Keratinocyte (primary cell): ENCODE results near the gene SHE. TPM values are rescaled to one million over a fixed set of nuclear protein-coding genes. Genes with fewer than 3 reads are reported as not detected.

Source experiments
- DNase-seq: peaks from one replicate; pipeline ENCODE4 v3.0.0-alpha.2; 2011; ENCODE audit warnings: low read depth, missing footprints, low spot score
- FAIRE-seq: peaks from 2 replicates; lab custom pipeline; 2011; peaks lifted over from hg19 to GRCh38; lab: Jason Lieb, UNC
- H2AFZ ChIP-seq: 2 replicates; pipeline ENCODE4 v1.6.0; 2012; ENCODE audit warnings: low read length, control low read depth, inconsistent platforms; ENCODE audit not compliant: control insufficient read depth
- H3K27ac ChIP-seq: 2 replicates; pipeline ENCODE4 v1.5.1; 2011; ENCODE audit warnings: low read length; ENCODE audit not compliant: control insufficient read depth, insufficient read depth
- H3K27me3 ChIP-seq: 3 replicates; pipeline ENCODE4 v1.6.0; 2011; ENCODE audit warnings: low read length; ENCODE audit not compliant: control insufficient read depth, insufficient read depth; ENCODE audit errors: extremely low read depth
- H3K36me3 ChIP-seq, 2 experiments: 2 replicates in 1 of 2; 3 replicates in 1 of 2; pipeline ENCODE4 v1.5.1; 2011; ENCODE audit warnings: low read length in 2 of 2, mild to moderate bottlenecking in 1 of 2; ENCODE audit not compliant: control insufficient read depth in 2 of 2, insufficient read depth in 2 of 2; ENCODE audit errors: extremely low read depth in 1 of 2
- H3K4me1 ChIP-seq: 3 replicates; pipeline ENCODE4 v1.5.1; 2011; ENCODE audit warnings: low read length; ENCODE audit not compliant: control insufficient read depth, insufficient read depth; ENCODE audit errors: extremely low read depth
- H3K4me2 ChIP-seq: 3 replicates; pipeline ENCODE4 v1.6.0; 2011; ENCODE audit warnings: low read depth, low read length; ENCODE audit not compliant: control insufficient read depth, insufficient read depth; ENCODE audit errors: extremely low read depth
- H3K4me3 ChIP-seq, 3 experiments: fragments of 200-600 bp in 1 of 3; sonication (generic) in 1 of 3; 2 replicates in 2 of 3; 3 replicates in 1 of 3; pipeline ENCODE4 v1.5.1; 2011 to 2016; ENCODE audit warnings: low read length in 3 of 3, mild to moderate bottlenecking in 3 of 3, control low read depth in 2 of 3, inconsistent platforms in 1 of 3, low read depth in 1 of 3, mixed read lengths in 1 of 3, mixed run types in 1 of 3, moderate library complexity in 1 of 3; ENCODE audit not compliant: control insufficient read depth in 2 of 3, insufficient read depth in 2 of 3; ENCODE audit errors: extremely low read depth in 1 of 3
- H3K79me2 ChIP-seq: 2 replicates; pipeline ENCODE4 v1.6.0; 2012; ENCODE audit warnings: low read length; ENCODE audit not compliant: control insufficient read depth, insufficient read depth
- H3K9ac ChIP-seq: 3 replicates; pipeline ENCODE4 v1.6.0; 2011; ENCODE audit warnings: low read length; ENCODE audit not compliant: control insufficient read depth, insufficient read depth; ENCODE audit errors: extremely low read depth
- H3K9me1 ChIP-seq: 3 replicates; pipeline ENCODE4 v1.6.0; 2011; ENCODE audit warnings: low read length; ENCODE audit not compliant: control insufficient read depth, insufficient read depth; ENCODE audit errors: extremely low read depth
- H3K9me3 ChIP-seq: 2 replicates; pipeline ENCODE4 v1.5.1; 2012; ENCODE audit warnings: low read depth, low read length; ENCODE audit not compliant: control insufficient read depth
- H4K20me1 ChIP-seq: 3 replicates; pipeline ENCODE4 v1.6.0; 2011; ENCODE audit warnings: low read length; ENCODE audit not compliant: control insufficient read depth, insufficient read depth; ENCODE audit errors: extremely low read depth
- EZH2 ChIP-seq: IDR thresholded peaks from one replicate; pipeline ENCODE4 v1.6.1; 2012; ENCODE audit warnings: inconsistent platforms, mild to moderate bottlenecking, low read length, moderate library complexity
- dilution Hi-C: fragments of 300-500 bp; cut with MboI; formaldehyde crosslinking; loops from one replicate; pipeline ENCODE4 v1.7.0; 2020; ENCODE audit warnings: low sequenced_read_pairs; ENCODE audit not compliant: extremely low pct_ligation_motif_present
- polyA plus RNA-seq, 5 experiments: library from polyadenylated mRNA; depleted of rRNA in 3 of 5; stranded (reverse) in 3 of 5; stranded (forward) in 1 of 5; unstranded in 1 of 5; fragments of >200 nt; gene quantifications; 1 replicate in 1 of 5; 2 replicates in 3 of 5; 3 replicates in 1 of 5; pipeline versions ENCODE4 v1.2.1 to v1.2.3, GENCODE V29; 2011 to 2012; ENCODE audit warnings: missing spikeins in 2 of 5, low read depth in 1 of 5, low replicate concordance in 1 of 5
- TF ChIP-seq, protein P1 (sequence below), 3 experiments: IDR thresholded peaks in 1 of 3; conservative IDR thresholded peaks in 1 of 3; optimal IDR thresholded peaks in 1 of 3; 2 replicates in 2 of 3; 3 replicates in 1 of 3; pipeline versions ENCODE3 to v1.5.1; 2011; ENCODE audit warnings: low read length in 3 of 3, mild to moderate bottlenecking in 3 of 3, moderate library complexity in 2 of 3, control low read depth in 1 of 3, inconsistent platforms in 1 of 3; ENCODE audit not compliant: insufficient read depth in 2 of 3; ENCODE audit errors: extremely low read depth in 1 of 3

SHE gene
- polyA plus RNA-seq, 1 donor (not counting 4 experiments of a cell fraction or from before 2014, with no cell fraction given), result 0.01 TPM

DNA sequence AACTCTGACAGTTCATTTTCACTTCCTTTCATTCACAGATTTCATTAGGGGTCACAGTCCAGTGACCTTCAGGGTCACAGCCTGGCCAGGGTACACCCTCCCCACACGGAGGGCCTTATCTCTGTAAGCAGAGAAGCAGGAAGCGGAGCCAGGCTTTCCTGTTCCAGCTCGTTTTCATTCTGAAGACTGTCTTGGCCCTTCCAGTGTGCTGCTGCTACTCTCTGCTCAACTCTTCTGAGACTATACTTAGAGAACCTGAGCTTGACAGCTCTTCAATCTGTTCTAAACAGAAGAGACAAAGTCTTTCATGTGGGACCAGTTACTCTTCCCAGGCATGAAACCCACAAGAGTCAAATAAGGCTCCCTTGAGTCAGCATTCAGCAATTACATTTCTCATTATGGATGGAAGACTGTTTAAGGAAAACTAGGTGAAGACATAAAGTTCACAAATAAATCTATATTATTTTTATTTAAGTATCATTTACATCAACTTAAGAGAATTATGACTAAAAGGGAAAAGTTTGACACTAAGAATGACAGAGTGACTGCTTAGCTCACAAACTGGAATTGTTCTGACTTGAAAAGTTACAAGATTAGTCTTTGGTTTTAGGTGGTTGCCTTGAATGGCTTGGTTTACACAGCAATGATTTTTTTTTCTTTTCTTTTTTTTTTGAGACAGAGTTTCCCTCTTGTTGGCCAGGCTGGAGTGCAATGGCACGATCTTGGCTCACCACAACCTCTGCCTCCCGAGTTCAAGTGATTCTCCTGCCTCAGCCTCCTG, 5.0 kb downstream of the SHE start:
- no peak overlapping the region for H3K4me3 ChIP-seq
- no peaks in the 10 kb centered on the region for H3K79me2 ChIP-seq
- peaks cover 7% of the 10 kb centered on the region for H3K9me3 ChIP-seq
- TF ChIP-seq, protein P1, sequence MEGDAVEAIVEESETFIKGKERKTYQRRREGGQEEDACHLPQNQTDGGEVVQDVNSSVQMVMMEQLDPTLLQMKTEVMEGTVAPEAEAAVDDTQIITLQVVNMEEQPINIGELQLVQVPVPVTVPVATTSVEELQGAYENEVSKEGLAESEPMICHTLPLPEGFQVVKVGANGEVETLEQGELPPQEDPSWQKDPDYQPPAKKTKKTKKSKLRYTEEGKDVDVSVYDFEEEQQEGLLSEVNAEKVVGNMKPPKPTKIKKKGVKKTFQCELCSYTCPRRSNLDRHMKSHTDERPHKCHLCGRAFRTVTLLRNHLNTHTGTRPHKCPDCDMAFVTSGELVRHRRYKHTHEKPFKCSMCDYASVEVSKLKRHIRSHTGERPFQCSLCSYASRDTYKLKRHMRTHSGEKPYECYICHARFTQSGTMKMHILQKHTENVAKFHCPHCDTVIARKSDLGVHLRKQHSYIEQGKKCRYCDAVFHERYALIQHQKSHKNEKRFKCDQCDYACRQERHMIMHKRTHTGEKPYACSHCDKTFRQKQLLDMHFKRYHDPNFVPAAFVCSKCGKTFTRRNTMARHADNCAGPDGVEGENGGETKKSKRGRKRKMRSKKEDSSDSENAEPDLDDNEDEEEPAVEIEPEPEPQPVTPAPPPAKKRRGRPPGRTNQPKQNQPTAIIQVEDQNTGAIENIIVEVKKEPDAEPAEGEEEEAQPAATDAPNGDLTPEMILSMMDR (optimal IDR thresholded peaks at IDR 0.05 in 1 of 3, IDR thresholded peaks at IDR 0.05 in 1 of 3, conservative IDR thresholded peaks at IDR 0.05 in 1 of 3; ENCODE audit: extremely low read depth in 1 of 3, insufficient read depth in 2 of 3, low read length in 3 of 3), result no peak
- no peak overlapping the region for H2AFZ ChIP-seq
- no peaks in the 10 kb centered on the region for H3K9me1 ChIP-seq
- no peak overlapping the region for H3K4me2 ChIP-seq
- DNase-seq (no peak), FAIRE-seq (no peak)
- no peaks in the 10 kb centered on the region for H4K20me1 ChIP-seq
- dilution Hi-C loops, result no loop called here
- H3K36me3 ChIP-seq, result no peaks in the 10 kb centered on the region
- no peak overlapping the region for H3K27ac ChIP-seq
- H3K4me1 ChIP-seq, result peaks cover 4% of the 10 kb centered on the region
- no peak overlapping the region for H3K9ac ChIP-seq
- H3K27me3 ChIP-seq, result peaks cover 32% of the 10 kb centered on the region

DNA sequence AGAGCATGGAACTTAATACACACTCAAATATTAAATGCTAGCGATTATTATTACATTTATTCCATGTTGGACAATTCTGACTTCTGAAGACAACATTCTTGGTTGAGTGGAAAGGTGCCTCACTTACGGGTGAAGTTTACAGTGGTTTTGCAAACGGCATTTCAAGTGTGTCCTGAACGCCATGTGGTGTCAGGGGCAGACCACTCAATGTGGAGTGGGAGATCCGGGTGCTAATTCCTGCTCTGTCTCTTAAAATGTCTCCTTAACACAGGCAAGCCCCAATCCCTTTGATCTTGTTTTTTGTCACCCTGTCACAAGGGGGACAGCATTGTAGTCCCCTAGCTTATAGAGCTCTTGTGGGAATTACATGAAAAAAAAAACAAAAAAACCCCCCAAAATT, 5.8 kb downstream of the SHE start:
- no peak for FAIRE-seq
- Histone ChIP-seq H3K27ac (no peak overlapping the region), H3K4me3 (no peak overlapping the region), H2AFZ (no peak overlapping the region), H3K27me3 (peaks cover 32% of the 10 kb centered on the region), H3K79me2 (no peaks in the 10 kb centered on the region), H3K9me1 (no peaks in the 10 kb centered on the region), H3K9me3 (peaks cover 7% of the 10 kb centered on the region), H3K4me2 (no peak overlapping the region), H3K9ac (no peak overlapping the region), H3K36me3 (no peaks in the 10 kb centered on the region), H4K20me1 (no peaks in the 10 kb centered on the region), H3K4me1 (peaks cover 4% of the 10 kb centered on the region)
- no peak for DNase-seq
- TF ChIP-seq EZH2, result no peak
- TF ChIP-seq, protein P1 (optimal IDR thresholded peaks at IDR 0.05 in 1 of 3, IDR thresholded peaks at IDR 0.05 in 1 of 3, conservative IDR thresholded peaks at IDR 0.05 in 1 of 3; ENCODE audit: extremely low read depth in 1 of 3, insufficient read depth in 2 of 3, low read length in 3 of 3), result no peak
- dilution Hi-C loops, result no loop called here
